K562 treated with DMSO at 1 percent for 48 hours (cell line): Measurements from ENCODE around the gene KRT16. TPM values are rescaled to one million over a fixed set of nuclear protein-coding genes. Genes with fewer than 3 reads are reported as not detected.

ENCODE experiments used
- total RNA-seq: library from RNA; unstranded; fragments of 300-600 nt; gene quantifications from 2 replicates; pipeline ENCODE4 v1.2.3, GENCODE V29; 2022; ENCODE audit warnings: low replicate concordance; ENCODE audit errors: extremely low read depth

KRT16 gene
- not detected in 2 replicates for total RNA-seq

GRCh38 chr17:41612376-41613160 lies at the start of gene KRT16:
TSS of gene KRT16 (minus strand) at chr17:41612767. CDS start at chr17:41612688, 79 bp downstream.

GRCh38 chr17:41624208-41625101 lies 11.9 kb upstream of the KRT16 start, which contains the start of gene KRT17:
TSS of gene KRT17 (minus strand) at chr17:41624575. CDS start at chr17:41624509, 66 bp downstream.

GRCh38 chr17:41586863-41587495 lies 25.6 kb downstream of the KRT16 start, which contains the start of gene KRT14:
TSS of gene KRT14 (minus strand) at chr17:41586895. CDS start at chr17:41586834, 61 bp downstream.

GRCh38 chr17:41571561-41572434 lies 40.8 kb downstream of the KRT16 start, which contains the start of gene KRT9:
TSS of gene KRT9 (minus strand) at chr17:41572059. CDS start at chr17:41571992, 67 bp downstream.

Other genes with a start within 250 kb of the KRT16 start
- not detected in 2 replicates for gene KRT33B, start 243.0 kb downstream of the KRT16 start, total RNA-seq
- gene KRT34, start 230.5 kb downstream of the KRT16 start, total RNA-seq: not detected in 2 replicates
- not detected in 2 replicates for gene KRT31, start 215.2 kb downstream of the KRT16 start, total RNA-seq
- not detected in 2 replicates for gene KRT37, start 188.2 kb downstream of the KRT16 start, total RNA-seq
- not detected in 2 replicates for gene KRT38, start 171.8 kb downstream of the KRT16 start, total RNA-seq
- gene KRT32, start 145.4 kb downstream of the KRT16 start, total RNA-seq: not detected in 2 replicates
- gene KRT35, start 131.6 kb downstream of the KRT16 start, total RNA-seq: not detected in 2 replicates
- not detected in 2 replicates for gene KRT36, start 122.9 kb downstream of the KRT16 start, total RNA-seq
- not detected in 2 replicates for gene KRT13, start 107.2 kb downstream of the KRT16 start, total RNA-seq
- gene KRT15, start 93.9 kb downstream of the KRT16 start, total RNA-seq: not detected in 2 replicates
- gene KRT19, start 84.5 kb downstream of the KRT16 start, total RNA-seq: not detected in 2 replicates
- not detected in 2 replicates for gene KRT9, start 40.7 kb downstream of the KRT16 start, total RNA-seq
- gene KRT14, start 25.9 kb downstream of the KRT16 start, total RNA-seq: not detected in 2 replicates
- not detected in 2 replicates for gene KRT17, start 11.8 kb upstream of the KRT16 start, total RNA-seq
- 437 and 1,744 TPM in 2 replicates for gene EIF1, start 76.1 kb upstream of the KRT16 start, total RNA-seq
- not detected in 2 replicates for gene GAST, start 99.6 kb upstream of the KRT16 start, total RNA-seq
- gene HAP1, start 121.9 kb upstream of the KRT16 start, total RNA-seq: not detected in 2 replicates
- gene JUP, start 173.9 kb upstream of the KRT16 start, total RNA-seq: not detected in 2 replicates
- gene P3H4, start 199.2 kb upstream of the KRT16 start, total RNA-seq: not detected in 2 replicates
- gene FKBP10, start 200.2 kb upstream of the KRT16 start, total RNA-seq: not detected in 2 replicates
- not detected in 2 replicates for gene NT5C3B, start 223.5 kb upstream of the KRT16 start, total RNA-seq
- gene KLHL10, start 225.1 kb upstream of the KRT16 start, total RNA-seq: not detected in 2 replicates